Breast epithelium (tissue), 4 donors: ENCODE results near the gene NCK1. TPM values are rescaled to one million over a fixed set of nuclear protein-coding genes. Genes with fewer than 3 reads are reported as not detected.
A peak's percentile ranks its signal among the peaks of the same experiment; 100 is the strongest.

ENCODE experiments used
- DNase-seq, 2 donors: peaks; one replicate each; pipeline ENCODE4 v3.0.0-alpha.2; 2019; ENCODE audit warnings: low spot score in 2 of 2
- H3K27ac ChIP-seq, 2 donors: fragments of 200-600 bp; sonication (generic) in 1 of 2; one replicate each; pipeline ENCODE4 v1.5.1; 2016 to 2019; ENCODE audit warnings: mild to moderate bottlenecking in 1 of 2
- H3K27me3 ChIP-seq, 2 donors: fragments of 200-600 bp; sonication (generic) in 1 of 2; one replicate each; pipeline versions ENCODE4 v1.5.1 to v1.6.0; 2017 to 2019; ENCODE audit warnings: control low read depth in 1 of 2, mild to moderate bottlenecking in 1 of 2
- H3K36me3 ChIP-seq: fragments of 200-600 bp; one replicate; pipeline ENCODE4 v1.5.1; 2019
- H3K4me1 ChIP-seq, 2 donors: fragments of 200-600 bp; sonication (generic); one replicate each; pipeline ENCODE4 v1.5.1; 2016 to 2019; ENCODE audit warnings: control low read depth in 1 of 2
- H3K4me3 ChIP-seq, 3 donors: fragments of 200-600 bp; sonication (generic); 1 replicate in 2 of 3; 2 replicates in 1 of 3; pipeline ENCODE4 v1.5.1; 2016 to 2019; ENCODE audit warnings: mild to moderate bottlenecking in 3 of 3, moderate library complexity in 2 of 3
- H3K9me3 ChIP-seq, 2 donors: fragments of 200-600 bp; sonication (generic) in 1 of 2; one replicate each; pipeline ENCODE4 v1.5.1; 2016 to 2019; ENCODE audit warnings: control low read depth in 1 of 2
- POLR2A ChIP-seq: fragments of 450-650 bp; IDR thresholded peaks from one replicate; pipeline ENCODE4 v1.6.1; 2016; ENCODE audit warnings: antibody characterized with exemption, mild to moderate bottlenecking, moderate library complexity
- POLR2AphosphoS5 ChIP-seq, 3 donors: sonication (generic); formaldehyde crosslinking; IDR thresholded peaks; one replicate each; pipeline ENCODE4 v1.6.1; 2017; ENCODE audit warnings: antibody characterized with exemption in 3 of 3
- intact Hi-C: fragments of 100-400 bp; cut with DNase I; formaldehyde crosslinking; loops from one replicate; pipeline ENCODE4 v1.15.1; 2023; ENCODE audit warnings: low total_unique reads
- total RNA-seq, 3 donors: library from RNA; depleted of rRNA; stranded (reverse); fragments of >200 nt; gene quantifications; one replicate each; pipeline ENCODE4 v1.1.0, GENCODE V29; 2016
- TF ChIP-seq, protein P1 (sequence below), 3 donors: fragments of 450-650 bp; IDR thresholded peaks; one replicate each; pipeline ENCODE4 v1.5.1; 2016 to 2017; ENCODE audit warnings: antibody characterized with exemption in 3 of 3, mild to moderate bottlenecking in 3 of 3, moderate library complexity in 3 of 3

Gene NCK1
- total RNA-seq, 3 donors from 2014 or later = 62.3 to 77.0 (median 75.5) TPM

DNA sequence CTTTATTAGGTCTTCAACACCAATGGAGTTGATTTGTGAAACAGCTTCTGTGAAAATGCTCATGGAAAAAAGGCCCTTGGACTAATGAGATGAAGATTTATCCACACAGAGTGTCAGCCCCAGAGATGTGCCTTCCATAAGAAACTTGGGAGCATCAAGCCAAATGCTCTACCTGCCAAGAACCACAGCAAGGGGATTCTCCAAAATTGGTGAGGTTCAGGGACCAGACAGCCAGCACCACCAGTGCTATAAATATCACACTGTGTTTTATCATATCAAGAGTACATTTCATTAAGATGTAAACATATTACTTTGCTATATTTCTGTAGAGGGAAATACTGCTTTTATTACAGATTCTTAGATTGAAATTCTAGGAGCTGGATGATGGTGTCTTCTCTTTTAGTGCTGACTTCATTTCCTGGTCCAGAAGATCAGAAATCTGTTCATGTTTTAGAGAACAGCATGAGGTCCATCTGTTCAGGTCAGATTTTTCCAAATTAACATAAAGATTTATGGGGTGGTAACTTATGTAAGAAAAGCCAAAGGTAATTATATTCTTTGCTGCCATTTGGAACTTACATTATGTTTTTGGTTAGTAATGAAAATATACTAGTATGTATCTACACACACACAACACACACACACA, 25.4 kb upstream of the NCK1 start:
- no peak for DNase-seq
- no peak for TF ChIP-seq POLR2AphosphoS5 (IDR thresholded peaks at IDR 0.05)
- TF ChIP-seq, protein P1, sequence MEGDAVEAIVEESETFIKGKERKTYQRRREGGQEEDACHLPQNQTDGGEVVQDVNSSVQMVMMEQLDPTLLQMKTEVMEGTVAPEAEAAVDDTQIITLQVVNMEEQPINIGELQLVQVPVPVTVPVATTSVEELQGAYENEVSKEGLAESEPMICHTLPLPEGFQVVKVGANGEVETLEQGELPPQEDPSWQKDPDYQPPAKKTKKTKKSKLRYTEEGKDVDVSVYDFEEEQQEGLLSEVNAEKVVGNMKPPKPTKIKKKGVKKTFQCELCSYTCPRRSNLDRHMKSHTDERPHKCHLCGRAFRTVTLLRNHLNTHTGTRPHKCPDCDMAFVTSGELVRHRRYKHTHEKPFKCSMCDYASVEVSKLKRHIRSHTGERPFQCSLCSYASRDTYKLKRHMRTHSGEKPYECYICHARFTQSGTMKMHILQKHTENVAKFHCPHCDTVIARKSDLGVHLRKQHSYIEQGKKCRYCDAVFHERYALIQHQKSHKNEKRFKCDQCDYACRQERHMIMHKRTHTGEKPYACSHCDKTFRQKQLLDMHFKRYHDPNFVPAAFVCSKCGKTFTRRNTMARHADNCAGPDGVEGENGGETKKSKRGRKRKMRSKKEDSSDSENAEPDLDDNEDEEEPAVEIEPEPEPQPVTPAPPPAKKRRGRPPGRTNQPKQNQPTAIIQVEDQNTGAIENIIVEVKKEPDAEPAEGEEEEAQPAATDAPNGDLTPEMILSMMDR (IDR thresholded peaks at IDR 0.05) = no peak
- no peak for TF ChIP-seq POLR2A
- H3K27me3 ChIP-seq = no peaks in the 10 kb centered on the region
- H3K36me3 ChIP-seq = no peaks in the 10 kb centered on the region
- no peaks in the 10 kb centered on the region for H3K4me1 ChIP-seq
- H3K4me3 ChIP-seq = no peak overlapping the region
- H3K9me3 ChIP-seq = no peaks in the 10 kb centered on the region
- intact Hi-C loops = no loop called here
- no peak overlapping the region for H3K27ac ChIP-seq

DNA sequence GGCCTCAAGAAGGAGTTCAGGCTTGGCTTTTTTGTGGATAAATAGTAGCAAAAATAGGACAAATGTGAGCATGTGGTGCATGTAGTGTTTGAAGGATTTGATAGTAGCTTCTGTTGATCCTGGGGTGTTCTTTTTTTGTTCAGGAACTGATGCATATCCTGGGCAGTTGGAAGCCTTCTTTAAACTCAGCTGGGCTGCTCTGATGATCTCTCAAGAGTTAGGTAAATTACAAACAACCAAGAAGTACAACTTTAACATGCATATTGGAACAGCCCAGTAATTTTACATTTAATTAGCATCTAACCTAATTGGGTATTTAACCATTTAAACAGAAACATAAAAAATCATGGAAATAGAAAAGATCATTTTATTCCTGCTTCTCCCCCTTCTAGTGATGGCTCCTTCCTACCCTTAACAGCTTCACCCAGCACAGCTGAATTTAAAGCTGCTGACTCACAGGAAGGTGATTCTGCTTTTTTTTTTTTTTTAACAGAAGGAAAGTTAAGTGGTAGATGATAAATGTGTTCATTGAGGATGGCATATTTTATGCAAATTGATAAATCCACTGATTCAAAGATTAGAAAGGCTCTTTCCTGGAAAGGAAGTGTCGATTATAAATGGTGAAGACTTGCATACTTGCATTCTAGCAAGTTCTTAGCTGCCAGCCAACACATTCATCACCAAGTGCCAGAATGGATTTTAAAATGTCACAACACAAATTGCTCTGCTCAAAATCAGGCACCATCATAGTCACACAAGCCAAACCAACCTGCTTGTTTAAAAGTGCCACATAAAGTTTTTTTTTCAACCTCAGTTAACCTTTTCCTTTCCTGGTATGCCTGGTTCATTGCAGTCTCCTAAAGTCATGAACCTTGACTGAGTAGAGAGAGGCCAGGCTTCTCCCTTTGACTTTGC, 23.1 kb upstream of the NCK1 start:
- no peaks in the 10 kb centered on the region for H3K27me3 ChIP-seq
- no peaks in the 10 kb centered on the region for H3K4me1 ChIP-seq
- intact Hi-C loops = no loop called here
- no peak for DNase-seq
- no peaks in the 10 kb centered on the region for H3K9me3 ChIP-seq
- H3K36me3 ChIP-seq = no peaks in the 10 kb centered on the region
- no peak for TF ChIP-seq POLR2A
- TF ChIP-seq, protein P1 (IDR thresholded peaks at IDR 0.05) = no peak
- H3K27ac ChIP-seq = no peak overlapping the region
- no peak overlapping the region for H3K4me3 ChIP-seq

DNA sequence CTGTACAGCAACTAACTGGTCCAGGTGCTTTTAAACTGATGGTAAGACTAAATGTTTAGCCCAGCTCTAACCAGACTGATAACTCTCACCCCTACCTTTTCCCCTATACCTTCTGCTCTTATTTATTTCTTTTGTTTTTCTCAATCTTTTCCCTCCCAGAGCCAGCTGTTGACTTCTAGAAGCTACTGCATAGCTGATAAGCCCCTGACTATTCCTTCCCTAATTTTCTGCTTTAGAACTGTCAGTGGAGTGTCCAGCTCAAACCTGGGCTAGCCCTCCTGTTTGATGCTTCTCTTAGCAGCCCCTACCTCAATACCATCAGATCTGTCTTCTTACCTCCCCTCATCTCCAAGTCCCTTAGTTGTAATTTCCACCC, 22.5 kb upstream of the NCK1 start:
- H3K27ac ChIP-seq = peak overlapping the region in 1 of 2 donors; percentile 19
- no peaks in the 10 kb centered on the region for H3K9me3 ChIP-seq
- intact Hi-C loops = no loop called here
- H3K36me3 ChIP-seq = no peaks in the 10 kb centered on the region
- no peaks in the 10 kb centered on the region for H3K4me1 ChIP-seq
- H3K4me3 ChIP-seq = no peak overlapping the region
- no peak for DNase-seq
- TF ChIP-seq POLR2AphosphoS5 (IDR thresholded peaks at IDR 0.05) (no peak), POLR2A (no peak)
- TF ChIP-seq, protein P1 (IDR thresholded peaks at IDR 0.05) = no peak
- H3K27me3 ChIP-seq = no peaks in the 10 kb centered on the region

DNA sequence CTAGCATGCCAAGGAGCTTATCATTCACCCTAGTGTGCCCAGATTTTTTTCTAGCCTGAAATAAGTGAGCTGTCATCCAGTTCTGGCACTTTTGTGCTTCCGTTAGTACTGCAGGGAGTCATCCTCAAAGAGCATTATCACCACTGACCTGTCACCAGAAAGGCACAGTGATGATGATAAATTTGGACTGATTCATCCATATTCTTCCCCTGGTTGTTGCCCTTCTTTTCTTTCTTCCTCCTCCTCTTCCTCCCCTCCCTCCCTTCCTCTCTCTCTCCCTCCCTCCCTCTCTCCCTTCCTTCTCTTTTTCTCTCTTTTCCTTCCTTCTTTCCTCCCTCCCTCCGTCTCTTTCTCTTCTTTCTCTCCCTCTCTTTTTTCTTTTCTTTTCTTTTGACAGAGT, 21.8 kb upstream of the NCK1 start:
- TF ChIP-seq POLR2A (no peak), POLR2AphosphoS5 (IDR thresholded peaks at IDR 0.05) (no peak)
- TF ChIP-seq, protein P1 (IDR thresholded peaks at IDR 0.05) = no peak
- no peak for DNase-seq
- no peaks in the 10 kb centered on the region for H3K4me1 ChIP-seq
- no peaks in the 10 kb centered on the region for H3K9me3 ChIP-seq
- no peaks in the 10 kb centered on the region for H3K36me3 ChIP-seq
- H3K4me3 ChIP-seq = no peak overlapping the region
- no peaks in the 10 kb centered on the region for H3K27me3 ChIP-seq
- intact Hi-C loops = no loop called here
- H3K27ac ChIP-seq = peak overlapping the region in 1 of 2 donors; percentile 19

DNA sequence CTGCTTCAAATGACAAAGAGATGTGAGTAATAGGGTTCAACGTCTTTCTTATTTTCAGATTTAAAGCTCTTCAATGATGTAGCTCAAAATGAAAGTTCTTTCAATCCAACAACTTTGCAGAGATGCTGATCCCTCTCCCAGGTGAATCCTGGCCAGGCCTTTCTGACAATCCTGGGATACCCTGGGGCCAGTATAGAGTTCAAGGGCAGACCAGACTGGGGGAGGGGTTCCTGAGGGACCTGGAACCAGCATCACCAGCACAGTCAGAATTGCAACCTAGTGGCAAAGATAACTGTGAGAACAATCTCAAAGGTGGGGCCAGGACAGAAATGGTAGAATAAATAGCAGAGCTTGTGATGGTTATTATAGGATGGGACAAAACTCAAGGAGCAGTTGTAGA, 19.7 kb upstream of the NCK1 start:
- TF ChIP-seq POLR2A (no peak), POLR2AphosphoS5 (IDR thresholded peaks at IDR 0.05) (no peak)
- TF ChIP-seq, protein P1 (IDR thresholded peaks at IDR 0.05) = no peak
- Histone ChIP-seq H3K4me1 (no peaks in the 10 kb centered on the region), H3K27ac (no peak overlapping the region), H3K4me3 (no peak overlapping the region), H3K36me3 (no peaks in the 10 kb centered on the region), H3K27me3 (no peaks in the 10 kb centered on the region), H3K9me3 (no peaks in the 10 kb centered on the region)
- no peak for DNase-seq
- intact Hi-C loops = no loop called here
